GM19372 (cell line): ENCODE results near the gene FGF23.
"Not testable (repeated sequence)": the region's sequence is repeated elsewhere in the genome, so short reads cannot be mapped to it uniquely, and the experiment has no call there.

Experiments used
- ATAC-seq: cut with Tn5 transposase; IDR thresholded peaks from one replicate; pipeline ENCODE4 v1.9.1; 2021; ENCODE audit warnings: mild to moderate bottlenecking, low read depth, moderate library complexity; ENCODE audit not compliant: unreplicated experiment

FGF23 gene

DNA sequence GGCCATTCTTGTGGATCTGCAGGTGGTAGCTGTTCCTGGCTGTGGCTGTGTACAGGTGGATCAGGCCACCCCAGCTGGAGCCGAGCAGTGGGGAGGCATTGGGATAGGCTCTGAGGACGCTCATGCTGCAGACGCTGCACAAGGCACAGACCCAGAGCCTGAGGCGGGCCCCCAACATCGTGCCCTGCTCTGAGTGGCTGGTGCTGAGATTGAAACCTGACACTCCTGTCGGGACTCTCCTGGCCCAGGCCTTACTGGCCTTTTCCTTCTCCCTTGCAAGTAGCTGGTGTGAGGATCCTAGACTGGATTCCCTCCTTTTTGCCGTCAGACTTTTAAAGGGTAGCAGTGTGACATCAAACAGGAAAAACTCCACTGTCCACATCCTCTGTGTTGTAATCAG, at the start of gene FGF23:
TSS of gene FGF23 (minus strand) at position 308 of the 400 bp plus-strand sequence. CDS start at position 178, 130 bp downstream.
- ATAC-seq = no peak

DNA sequence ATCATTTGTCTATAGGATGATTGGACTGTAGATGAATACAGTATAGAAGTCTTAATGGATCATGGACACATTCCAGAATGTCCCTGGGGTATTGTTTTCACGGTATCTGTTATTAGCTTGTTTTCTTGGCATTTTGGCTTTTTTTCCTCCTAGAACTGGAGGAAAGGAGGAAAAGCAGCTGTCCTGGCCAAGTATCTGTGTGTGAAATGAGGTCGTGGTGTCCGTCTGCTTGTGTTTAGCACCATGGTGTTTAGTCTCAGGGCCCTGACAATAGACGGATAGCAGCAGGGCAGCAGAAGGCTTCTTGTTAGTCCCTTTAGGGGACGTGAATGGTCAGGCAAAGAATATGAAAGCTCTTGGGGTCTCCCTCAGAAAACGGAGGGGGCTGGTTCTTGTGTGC, 44.9 kb upstream of the FGF23 start:
- no peak for ATAC-seq

DNA sequence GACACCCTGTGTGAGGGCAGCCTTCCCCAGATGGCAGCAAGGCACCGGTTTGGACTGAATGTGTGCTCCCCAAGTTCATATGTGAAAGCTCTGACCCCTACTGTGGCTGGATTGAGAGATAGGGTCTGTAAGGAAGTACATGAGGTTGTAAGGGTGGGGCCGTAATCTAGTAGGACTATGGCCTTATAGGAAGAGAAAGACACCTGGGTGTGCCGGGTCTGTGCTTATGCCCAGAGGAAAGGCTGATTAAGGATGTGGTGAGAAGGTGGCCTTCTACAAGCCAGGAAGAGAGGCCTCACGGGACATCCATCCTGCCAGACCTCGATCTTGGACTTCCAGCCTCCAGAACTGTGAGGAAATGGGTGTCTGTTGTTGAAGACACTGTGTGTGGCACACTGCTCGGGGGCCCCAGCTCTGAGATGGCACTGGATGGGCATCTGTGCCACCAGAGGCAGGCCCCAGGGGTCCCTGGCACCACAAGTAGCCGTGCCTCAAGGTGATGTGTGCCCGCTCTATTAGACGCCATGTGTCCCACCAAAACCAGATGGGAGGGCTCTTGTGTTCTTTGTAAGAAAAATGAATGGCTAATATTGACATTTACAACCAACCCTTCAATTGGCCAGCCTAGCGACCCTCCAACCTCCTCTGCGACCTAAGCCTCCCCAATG, 44.1 kb upstream of the FGF23 start:
- no peak for ATAC-seq

DNA sequence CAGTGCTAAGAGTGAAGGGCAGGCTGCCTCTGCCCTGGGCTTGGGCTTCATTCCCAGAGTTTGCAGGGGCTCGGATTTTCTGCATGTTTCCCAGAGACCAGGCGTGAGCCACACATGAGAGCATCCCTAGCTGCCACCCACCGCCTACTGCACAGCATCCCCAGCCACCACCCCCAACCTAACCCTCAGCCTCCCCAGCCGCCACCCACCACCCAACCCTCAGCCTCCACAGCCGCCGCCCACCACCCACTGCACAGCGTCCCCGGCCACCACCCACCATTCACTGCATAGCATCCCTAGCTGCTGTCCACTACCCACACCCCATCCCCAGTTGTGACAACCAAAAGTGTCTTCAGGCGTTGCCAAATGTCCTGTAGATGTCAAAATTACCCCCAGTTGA, 43.5 kb upstream of the FGF23 start:
- ATAC-seq = no peak

DNA sequence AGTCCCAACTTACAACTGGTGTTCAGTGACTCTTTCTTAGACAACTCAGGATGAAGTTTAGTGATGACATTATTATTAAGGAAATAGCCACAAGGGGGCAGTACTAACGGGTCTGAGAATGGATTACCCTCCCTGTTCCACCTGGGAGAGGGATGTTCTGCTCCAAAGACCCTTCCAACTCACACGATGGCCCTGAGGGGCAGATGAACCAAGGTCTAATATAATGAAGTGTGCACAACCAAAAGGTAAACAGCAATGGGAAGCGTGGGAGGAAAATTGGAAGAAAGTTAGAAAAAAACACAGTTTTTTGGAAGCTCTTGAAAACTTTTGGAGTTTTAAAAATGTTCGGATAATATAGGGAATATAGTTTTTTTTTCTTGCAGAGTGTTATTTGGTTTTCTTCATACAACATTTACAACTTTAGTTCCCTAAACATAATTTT, 42.1 kb upstream of the FGF23 start:
- no peak for ATAC-seq

DNA sequence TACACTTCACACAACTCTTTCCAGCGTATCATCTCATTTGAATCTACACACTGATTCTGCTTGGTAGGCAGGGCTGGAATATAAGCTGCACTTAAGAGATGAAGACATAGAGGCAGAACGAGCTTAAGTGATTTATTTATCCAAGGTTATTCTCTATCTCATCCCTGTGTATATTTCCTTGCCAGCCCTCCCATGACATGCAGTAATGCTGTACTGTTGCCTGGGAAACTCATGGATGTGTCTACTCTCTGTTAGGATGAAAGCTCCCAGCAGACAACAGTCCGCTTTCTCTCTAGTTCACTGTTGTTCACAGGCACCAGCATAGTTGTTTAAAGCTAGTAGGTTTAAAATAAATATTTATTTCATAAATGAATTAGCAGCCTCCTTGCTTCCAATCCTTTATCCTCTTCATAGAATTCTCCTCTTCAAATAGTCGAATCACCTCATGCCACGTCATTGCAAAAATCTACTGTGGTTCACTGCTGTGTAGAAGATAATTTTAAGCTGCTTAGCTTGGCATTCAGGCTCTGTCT, 40.7 kb upstream of the FGF23 start:
- ATAC-seq = no peak

DNA sequence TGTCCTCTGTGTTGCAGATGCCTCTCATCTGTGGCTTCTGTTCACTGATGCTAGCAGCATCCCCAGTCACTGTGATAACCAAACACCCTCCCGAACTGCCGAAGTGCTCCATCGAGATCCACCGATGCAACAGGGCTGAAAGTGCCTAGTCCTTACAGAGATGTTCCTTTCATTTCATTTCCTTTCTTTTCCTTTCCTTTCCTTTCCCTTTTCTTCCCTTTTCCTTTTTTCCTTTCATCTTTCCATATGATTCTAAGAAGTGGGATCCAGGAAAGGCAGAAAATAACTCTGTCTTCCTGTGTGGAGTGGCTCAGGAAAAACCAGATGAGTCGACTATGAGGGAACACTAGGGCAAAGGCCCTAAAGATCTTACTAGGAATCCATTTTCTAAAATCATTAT, 39.4 kb upstream of the FGF23 start:
- no peak for ATAC-seq

DNA sequence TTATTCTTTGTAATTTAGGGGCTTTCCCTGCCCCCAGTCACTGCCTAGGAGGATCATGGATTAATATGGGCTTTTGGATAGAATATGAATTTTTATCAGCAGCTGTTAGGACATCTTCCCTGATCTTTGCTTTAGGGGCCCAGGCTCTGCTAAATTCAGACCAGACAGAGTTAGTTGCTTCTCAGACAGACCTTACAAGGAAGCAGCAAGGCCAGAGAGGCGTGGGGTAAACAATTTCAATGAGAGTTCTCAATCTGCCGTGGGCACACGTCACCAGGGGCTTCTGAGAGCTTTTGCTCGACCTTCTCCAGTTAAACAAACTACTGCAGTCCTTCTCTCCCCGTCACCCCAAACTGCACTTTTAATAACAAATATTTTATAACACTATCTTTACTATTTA, 38.4 kb upstream of the FGF23 start:
- no peak for ATAC-seq

DNA sequence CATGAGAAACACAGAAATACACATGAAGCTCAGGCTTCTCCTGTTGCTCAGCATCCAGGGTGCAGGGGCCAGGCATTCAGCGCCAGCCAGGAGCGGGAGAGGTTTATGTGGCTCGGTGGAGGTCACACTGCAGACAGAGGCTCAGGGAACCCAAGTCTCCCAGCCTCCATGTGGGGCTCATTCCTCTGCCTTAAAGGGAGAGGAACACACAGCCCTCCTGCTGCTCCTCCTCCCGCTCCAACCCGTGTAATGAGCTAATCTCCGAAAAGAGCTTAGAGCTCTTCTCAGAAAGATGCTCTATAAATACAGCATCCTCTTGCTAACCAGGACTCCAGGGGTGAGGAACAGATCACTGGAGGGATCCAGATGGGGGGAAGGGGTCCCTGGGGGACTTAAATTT, 37.9 kb upstream of the FGF23 start:
- no peak for ATAC-seq

DNA sequence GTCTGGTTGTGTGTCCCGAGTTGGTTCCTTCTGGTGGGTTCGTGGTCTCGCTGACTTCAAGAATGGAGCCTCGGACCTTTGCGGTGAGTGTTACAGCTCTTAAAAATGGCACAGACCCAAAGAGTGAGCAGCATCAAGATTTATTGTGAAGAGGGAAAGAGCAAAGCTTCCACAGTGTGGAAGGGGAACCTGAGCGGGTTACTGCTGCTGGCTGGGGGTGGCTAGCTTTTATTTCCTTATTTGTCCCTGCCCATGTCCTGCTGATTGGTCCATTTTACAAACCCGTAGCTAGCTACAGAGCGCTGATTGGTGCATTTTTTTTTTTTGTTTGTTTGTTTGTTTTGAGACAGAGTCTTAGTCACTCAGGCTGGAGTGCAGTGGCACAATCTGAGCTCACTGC, 36.8 kb upstream of the FGF23 start:
- ATAC-seq = no peak

DNA sequence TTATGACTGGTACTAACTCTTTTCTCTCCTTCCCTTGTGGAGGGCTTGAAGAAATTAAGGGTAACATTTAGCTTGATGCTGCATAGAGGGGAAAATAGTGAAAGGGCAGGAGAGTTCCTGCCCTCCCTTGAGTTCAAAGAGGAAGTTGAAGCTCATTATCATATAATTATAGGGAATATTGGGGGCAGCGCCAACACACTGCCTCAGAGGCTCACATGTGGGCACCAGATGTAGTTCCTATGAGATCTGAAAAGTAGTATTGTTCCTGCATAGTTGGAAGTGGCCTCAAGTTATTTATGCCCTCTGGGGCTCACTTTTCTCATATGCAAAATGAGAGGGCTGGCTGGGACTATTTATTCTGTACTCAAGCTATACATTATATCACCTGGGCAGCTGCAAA, 33.0 kb upstream of the FGF23 start:
- no peak for ATAC-seq

DNA sequence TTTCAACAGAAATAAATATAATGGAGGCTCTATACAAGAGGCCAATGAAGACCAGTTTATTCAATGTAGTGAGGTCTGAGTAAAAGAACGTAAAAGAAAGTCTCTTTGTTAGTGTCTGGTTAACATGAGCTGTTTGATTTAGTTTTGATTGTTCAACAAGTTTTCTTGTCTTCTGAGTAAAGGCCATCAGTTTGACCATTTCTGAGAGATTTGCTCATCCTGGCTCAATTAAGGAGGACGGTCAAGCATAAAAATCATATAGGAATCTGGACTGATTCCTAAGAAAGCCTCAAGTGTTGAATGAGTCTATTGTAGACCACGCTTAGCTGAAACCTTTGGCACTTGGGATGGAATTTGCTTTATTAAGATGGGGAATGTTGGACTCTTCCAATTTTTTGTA, 32.5 kb upstream of the FGF23 start:
- ATAC-seq = no peak

DNA sequence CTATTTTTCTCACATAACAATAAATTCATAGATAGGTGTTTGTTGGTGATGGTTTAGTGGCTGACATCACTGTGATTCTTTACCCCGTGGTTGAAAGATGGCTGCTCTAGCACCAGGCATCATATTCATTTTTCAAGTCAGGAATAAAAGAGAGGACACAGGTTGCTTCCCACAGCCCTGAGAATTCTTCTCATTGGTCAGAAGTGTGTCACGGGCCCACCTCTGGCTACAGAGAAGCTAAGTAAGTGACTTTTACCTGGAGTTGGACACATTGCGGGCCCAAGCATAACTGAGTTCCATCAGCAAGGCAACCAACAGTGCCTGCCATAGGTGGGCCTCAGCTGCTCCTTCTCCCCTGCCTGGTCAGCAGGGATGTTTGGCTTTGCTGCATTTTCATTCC, 27.6 kb upstream of the FGF23 start:
- ATAC-seq = no peak

DNA sequence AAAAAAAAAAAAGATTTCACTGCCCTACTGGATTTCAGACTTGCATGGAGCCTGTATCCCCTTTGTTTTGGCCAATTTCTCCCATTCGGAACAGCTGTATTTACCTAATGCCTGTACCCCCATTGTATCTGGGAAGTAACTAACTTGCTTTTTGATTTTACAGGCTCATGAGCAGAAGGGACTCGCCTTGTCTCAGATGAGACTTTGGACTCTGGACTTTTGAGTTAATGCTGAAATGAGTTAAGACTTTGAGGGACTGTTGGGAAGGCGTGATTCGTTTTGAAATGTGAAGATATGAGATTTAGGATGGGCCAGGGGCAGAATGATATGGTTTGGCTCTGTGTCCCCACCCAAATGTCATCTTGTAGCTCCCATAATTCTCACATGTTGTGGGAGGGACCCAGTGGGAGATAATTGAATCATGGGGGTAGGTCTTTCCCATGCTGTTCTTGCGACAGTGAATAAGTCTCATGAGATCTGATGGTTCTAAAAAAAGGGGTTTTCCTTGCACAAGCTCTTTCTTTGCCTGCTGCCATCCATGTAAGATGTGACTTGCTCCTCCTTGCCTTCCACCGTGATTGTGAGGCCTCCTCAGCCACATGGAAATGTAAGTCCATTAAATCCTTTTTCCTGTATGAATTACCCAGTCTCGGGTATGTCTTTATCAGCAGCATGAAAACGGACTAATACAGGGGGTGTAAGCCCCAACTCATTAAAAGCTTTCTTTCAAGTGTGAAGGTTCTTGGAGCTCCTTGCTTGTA, 25.5 kb upstream of the FGF23 start:
- not testable (repeated sequence) for ATAC-seq

DNA sequence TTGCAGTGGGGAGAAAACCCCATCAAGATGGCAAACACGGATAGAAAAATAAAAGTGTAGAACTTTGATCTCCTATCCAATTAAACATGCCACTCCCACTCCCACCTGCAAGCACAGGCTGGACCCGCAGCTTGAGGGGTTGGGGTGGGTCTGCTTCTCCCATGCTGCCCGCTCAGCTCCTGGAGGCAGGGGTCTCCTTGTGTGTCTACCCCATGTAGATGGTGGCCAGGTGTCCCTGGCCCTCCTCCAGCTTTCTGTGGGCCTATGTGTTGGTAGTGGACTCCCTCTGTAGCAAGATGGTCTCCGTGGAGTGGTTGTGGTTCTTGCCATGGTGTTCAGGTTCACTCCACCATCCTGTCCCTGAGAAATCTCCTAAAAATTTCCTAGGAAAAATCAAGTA, 23.5 kb upstream of the FGF23 start:
- no peak for ATAC-seq

DNA sequence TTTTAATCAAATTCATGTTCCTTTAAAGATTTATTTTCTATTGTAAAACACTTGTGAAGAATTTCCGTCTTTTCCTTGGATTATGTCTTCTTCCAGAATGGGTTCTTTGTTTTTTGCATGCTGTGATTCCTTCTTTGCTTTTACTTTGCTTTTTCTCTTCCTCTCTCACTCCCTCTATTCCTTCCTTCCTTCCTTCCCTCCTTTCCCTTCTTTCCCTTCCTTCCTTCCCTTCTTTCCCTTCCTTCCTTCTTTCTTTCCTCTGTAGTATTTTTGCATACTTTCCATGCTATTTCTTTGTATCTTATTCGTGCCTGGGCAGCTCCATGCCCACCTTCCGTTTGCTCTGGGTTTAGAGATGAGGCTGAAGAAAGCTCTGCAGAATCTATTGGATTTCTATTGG, 21.6 kb upstream of the FGF23 start:
- ATAC-seq = no peak

DNA sequence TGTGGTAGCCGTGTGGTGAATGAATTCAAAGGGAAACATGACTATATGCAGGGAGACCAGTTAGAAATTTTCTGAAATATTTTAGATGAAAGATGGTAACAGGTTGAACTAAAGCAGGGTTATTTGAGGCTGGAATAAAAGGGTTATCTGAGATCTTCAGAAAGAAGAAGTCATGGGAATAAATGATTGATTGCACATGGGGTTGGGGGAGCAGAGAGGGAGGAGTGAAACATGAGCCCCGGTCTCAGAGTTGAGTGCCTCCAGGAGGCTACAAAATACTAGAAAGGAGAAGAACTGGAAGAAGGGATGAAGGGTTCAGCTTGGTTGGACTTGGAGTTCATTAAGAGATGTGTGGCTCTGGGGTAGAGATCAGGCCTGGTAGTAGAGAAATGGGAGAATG, 16.3 kb upstream of the FGF23 start:
- ATAC-seq = no peak

DNA sequence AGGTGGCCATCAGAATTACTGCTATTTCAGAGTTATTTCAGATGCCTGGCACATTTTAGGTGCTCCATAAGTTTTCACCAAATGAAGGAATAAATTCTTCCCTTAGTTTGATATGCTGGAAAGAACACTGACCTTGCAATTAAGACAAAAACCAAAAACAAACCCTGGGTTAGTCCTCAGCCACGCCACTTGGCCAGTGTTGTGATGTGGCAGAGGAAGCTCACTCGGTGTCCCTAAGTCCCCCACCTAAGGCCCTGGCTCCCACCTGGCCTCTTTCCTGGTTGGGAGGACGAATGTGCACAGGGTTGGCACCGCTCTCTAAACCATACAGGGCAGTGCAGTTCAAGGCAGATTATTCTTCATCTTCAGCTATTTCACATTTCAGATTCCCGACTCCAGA, 13.7 kb upstream of the FGF23 start:
- no peak for ATAC-seq

DNA sequence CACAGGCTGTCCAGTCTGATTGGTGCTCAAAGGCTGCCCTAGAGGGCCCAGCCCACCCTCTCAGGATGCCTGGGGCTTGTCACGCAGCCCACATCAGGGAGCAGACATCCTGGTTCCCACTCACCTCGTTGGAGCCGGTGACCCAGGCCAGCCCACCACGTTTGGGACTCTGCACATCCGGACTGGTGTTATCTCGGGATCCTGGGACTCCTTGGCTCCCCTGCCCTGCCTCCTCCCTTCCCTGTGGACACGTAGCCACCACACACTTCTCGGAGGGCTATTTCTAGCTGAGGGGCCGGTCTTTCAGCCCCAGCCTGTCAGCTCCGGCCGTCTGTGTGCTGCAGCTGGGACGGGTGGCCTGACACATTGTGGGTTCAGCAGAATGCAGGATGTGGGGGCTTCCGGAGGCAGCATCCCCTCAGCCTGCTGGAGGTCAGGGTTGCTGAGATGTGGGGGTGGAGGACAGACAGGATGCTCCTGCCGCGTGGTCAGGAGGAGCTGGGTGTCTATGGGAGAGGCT, 12.8 kb upstream of the FGF23 start:
- ATAC-seq = no peak

DNA sequence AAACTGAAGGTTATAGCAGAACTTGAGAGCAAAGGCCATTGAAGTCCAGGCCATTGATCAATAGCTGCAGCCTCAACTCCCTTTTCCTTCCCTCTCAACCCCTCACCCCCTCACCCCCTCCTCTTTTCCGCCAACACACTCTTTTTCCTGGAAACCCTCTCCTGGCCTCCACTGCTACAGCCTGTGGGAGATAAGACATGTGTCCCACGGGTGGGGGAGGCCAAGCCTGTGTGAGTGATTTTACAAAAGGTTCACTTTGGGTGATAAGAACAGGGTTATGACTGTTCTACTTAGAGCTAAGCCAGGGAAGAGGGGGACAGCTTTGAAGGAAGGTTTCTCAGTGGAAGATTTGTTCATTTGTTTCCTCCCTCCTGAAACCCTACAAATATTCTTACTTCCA, 9.2 kb upstream of the FGF23 start:
- ATAC-seq = no peak

DNA sequence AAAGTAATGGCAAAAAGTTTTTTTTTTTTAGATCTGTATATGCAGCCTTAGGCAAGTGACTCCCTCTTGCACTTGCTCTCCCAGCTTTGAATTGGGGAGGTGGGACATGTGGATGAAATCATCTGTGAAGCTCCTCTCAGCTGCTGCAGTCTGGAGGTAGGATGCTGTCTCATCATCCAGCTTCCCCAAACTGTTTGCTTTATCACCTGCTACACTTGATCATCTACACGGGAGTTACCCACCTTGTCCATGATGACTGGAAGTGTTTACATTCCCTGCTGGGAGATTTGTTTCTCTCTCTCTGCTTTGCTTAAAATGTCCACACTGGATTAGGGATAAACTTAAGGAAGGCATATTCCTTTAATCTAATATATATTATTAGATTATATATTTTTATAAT, 8.5 kb upstream of the FGF23 start:
- ATAC-seq = no peak

DNA sequence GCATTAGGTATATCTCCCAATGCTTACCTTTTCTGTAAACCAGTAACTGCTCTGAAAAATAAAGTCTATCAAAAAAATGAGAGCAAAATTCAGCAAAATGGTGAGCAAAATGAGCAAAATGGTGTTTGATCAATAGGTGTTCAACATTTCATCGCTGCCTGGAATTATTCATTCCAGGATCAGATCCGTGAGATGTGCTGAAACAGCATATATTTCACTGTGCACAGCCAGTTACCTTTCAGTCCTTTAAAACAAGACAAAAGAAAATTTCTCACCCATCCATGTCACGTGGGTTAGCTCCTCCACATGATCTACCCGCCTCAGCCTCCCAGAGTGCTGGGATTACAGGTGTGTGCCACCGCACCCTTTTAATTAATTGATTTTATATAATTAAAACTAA, 8.1 kb upstream of the FGF23 start:
- ATAC-seq = no peak
